Parathyroid adenoma (tissue), 2 donors: ENCODE data around the gene TNNC1.

Experiments used
- H2AFZ ChIP-seq: fragments of 300-600 bp; sonication (generic); one replicate; pipeline ENCODE4 v1.7.0; 2017; ENCODE audit warnings: antibody characterized with exemption, mild to moderate bottlenecking
- H3K27ac ChIP-seq: fragments of 300-600 bp; sonication (generic); one replicate; pipeline ENCODE4 v1.7.0; 2017
- H3K27me3 ChIP-seq: fragments of 300-600 bp; sonication (generic); one replicate; pipeline ENCODE4 v1.7.0; 2017; ENCODE audit warnings: low read length; ENCODE audit not compliant: control insufficient read depth, insufficient read depth
- H3K36me3 ChIP-seq: fragments of 300-600 bp; sonication (generic); one replicate; pipeline ENCODE4 v1.7.0; 2017; ENCODE audit warnings: low read length; ENCODE audit not compliant: control insufficient read depth, insufficient read depth
- H3K4me1 ChIP-seq: fragments of 300-600 bp; sonication (generic); one replicate; pipeline ENCODE4 v1.7.0; 2017; ENCODE audit warnings: control low read depth
- H3K4me2 ChIP-seq: fragments of 300-600 bp; sonication (generic); one replicate; pipeline ENCODE4 v1.7.0; 2017; ENCODE audit warnings: low read length
- H3K4me3 ChIP-seq: fragments of 300-600 bp; sonication (generic); one replicate; pipeline ENCODE4 v1.7.0; 2017; ENCODE audit warnings: low read depth, low read length
- H3K79me2 ChIP-seq: fragments of 300-600 bp; sonication (generic); one replicate; pipeline ENCODE4 v1.7.0; 2017; ENCODE audit warnings: control low read depth
- H3K9ac ChIP-seq: fragments of 300-600 bp; sonication (generic); one replicate; pipeline ENCODE4 v1.7.0; 2017; ENCODE audit warnings: mild to moderate bottlenecking
- H3K9me3 ChIP-seq: fragments of 300-600 bp; sonication (generic); one replicate; pipeline ENCODE4 v1.7.0; 2017; ENCODE audit warnings: low read length; ENCODE audit not compliant: control insufficient read depth
- TF ChIP-seq, protein P1 (sequence below): fragments of 300-600 bp; sonication (generic); IDR thresholded peaks from one replicate; pipeline ENCODE4 v1.7.0; 2017; ENCODE audit warnings: antibody characterized with exemption, mild to moderate bottlenecking
- donor health status: primary hyperparathyroidism.

TNNC1 gene

DNA sequence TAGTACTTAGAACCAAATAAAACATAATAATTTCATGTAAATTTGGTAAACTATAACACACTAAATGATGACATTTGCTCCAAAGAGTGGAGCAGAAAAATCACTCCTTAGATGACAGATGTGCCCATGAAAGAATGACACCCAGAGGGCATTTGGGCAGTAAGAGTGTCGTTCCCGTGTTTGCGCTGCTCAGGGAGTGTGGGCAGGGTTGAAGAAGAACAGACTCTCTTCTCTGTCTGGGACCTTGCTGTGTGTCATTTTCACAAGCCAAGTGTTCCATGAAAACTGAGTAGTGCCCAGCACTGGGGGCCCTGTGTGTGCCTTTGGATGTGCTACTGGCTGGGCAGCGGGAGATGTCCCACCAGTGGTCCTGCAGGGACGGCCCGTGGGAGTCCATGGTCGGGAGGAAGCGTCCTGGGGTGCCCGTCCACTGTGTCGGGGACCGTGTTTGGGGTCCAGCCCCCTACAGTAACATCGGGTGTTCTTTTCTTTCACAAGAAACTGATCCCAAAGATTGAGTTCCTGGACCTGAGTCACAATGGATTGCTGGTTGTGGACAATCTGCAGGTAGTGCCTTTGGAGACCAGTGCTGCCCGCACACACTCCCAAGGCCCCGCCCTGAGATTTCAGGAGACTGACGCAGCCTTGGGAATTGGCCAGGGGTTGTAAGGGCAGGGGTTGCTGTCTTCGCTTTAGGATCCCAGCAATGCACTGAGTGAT lies 23.4 kb upstream of the TNNC1 start:
- TF ChIP-seq, protein P1, sequence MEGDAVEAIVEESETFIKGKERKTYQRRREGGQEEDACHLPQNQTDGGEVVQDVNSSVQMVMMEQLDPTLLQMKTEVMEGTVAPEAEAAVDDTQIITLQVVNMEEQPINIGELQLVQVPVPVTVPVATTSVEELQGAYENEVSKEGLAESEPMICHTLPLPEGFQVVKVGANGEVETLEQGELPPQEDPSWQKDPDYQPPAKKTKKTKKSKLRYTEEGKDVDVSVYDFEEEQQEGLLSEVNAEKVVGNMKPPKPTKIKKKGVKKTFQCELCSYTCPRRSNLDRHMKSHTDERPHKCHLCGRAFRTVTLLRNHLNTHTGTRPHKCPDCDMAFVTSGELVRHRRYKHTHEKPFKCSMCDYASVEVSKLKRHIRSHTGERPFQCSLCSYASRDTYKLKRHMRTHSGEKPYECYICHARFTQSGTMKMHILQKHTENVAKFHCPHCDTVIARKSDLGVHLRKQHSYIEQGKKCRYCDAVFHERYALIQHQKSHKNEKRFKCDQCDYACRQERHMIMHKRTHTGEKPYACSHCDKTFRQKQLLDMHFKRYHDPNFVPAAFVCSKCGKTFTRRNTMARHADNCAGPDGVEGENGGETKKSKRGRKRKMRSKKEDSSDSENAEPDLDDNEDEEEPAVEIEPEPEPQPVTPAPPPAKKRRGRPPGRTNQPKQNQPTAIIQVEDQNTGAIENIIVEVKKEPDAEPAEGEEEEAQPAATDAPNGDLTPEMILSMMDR = no peak
- Histone ChIP-seq H3K27ac (no peak overlapping the region), H3K4me2 (no peak overlapping the region), H3K4me1 (no peaks in the 10 kb centered on the region), H3K79me2 (no peaks in the 10 kb centered on the region), H3K4me3 (no peak overlapping the region), H3K9me3 (no peaks in the 10 kb centered on the region), H3K36me3 (no peaks in the 10 kb centered on the region), H2AFZ (no peak overlapping the region), H3K27me3 (no peaks in the 10 kb centered on the region), H3K9ac (no peak overlapping the region)

- no peak overlapping the region for H3K27ac ChIP-seq
- H3K4me2 ChIP-seq = no peak overlapping the region
- peaks cover 3% of the 10 kb centered on the region for H3K79me2 ChIP-seq
- H3K9me3 ChIP-seq = no peaks in the 10 kb centered on the region
- no peak overlapping the region for H3K9ac ChIP-seq
- TF ChIP-seq, protein P1 = no peak
- H2AFZ ChIP-seq = no peak overlapping the region
- no peaks in the 10 kb centered on the region for H3K27me3 ChIP-seq
- no peak overlapping the region for H3K4me3 ChIP-seq
- H3K4me1 ChIP-seq = no peaks in the 10 kb centered on the region
- no peaks in the 10 kb centered on the region for H3K36me3 ChIP-seq
These were observed 19.2 kb upstream of the TNNC1 start for GRCh38 chr3:52473026-52473425.

- no peak overlapping the region for H3K9ac ChIP-seq
These were observed 18.6 kb upstream of the TNNC1 start for GRCh38 chr3:52472239-52473000.

DNA sequence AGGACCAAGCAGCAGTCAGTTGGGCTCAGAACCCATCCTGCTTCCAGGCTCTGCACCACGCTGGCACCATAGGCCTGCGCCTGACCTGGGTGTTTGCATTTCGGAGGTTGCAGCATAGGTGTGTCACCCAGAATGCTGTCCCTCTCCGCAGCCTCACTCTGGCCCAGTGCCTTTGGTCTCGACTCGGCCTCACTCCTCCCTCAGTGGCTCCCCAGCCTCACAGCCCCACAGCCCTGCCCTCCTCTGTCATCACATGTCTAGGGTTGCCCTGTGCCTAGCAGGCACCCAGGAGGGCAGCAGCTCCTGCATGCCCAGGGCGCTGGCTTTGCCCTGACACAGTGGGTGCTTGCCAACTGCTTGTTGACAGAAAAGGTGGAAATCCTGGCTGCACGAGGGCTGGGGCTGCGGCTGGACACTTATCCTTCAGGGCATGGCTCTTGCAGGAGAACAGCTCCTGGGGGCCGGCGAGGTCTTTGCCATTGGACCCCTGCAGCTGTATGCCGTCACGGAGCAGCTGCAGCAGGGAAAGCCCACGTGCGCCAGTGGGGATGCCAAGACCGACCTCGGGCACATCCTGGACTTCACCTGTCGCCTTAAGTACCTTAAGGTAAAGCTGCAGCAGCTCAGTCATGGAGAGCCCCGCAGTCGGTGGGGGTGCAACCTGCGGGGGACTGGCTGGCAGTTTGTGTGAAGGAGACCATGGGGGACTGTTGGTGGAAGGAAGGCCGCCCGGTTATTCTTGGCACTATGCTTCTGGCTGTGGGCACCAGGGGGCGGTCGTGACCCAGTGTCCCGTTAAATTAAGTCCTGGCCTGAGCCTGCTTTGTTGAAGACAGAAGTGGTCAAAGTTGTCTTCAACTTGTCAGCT lies 17.8 kb upstream of the TNNC1 start:
- no peak overlapping the region for H3K9ac ChIP-seq
- no peaks in the 10 kb centered on the region for H3K4me1 ChIP-seq
- no peaks in the 10 kb centered on the region for H3K9me3 ChIP-seq
- H3K36me3 ChIP-seq = no peaks in the 10 kb centered on the region
- peaks cover 5% of the 10 kb centered on the region for H3K79me2 ChIP-seq
- H3K27me3 ChIP-seq = no peaks in the 10 kb centered on the region
- H2AFZ ChIP-seq = no peak overlapping the region
- no peak overlapping the region for H3K27ac ChIP-seq
- H3K4me2 ChIP-seq = no peak overlapping the region
- TF ChIP-seq, protein P1 = peak; percentile 64
- no peak overlapping the region for H3K4me3 ChIP-seq

More at GRCh38 chr3:52472239-52473000, 18.6 kb upstream of the TNNC1 start:
- Histone ChIP-seq H3K27me3 (no peaks in the 10 kb centered on the region), H3K79me2 (peaks cover 3% of the 10 kb centered on the region), H3K36me3 (no peaks in the 10 kb centered on the region), H3K4me3 (no peak overlapping the region), H2AFZ (no peak overlapping the region), H3K27ac (no peak overlapping the region), H3K4me2 (no peak overlapping the region), H3K4me1 (no peaks in the 10 kb centered on the region), H3K9me3 (no peaks in the 10 kb centered on the region)
- TF ChIP-seq, protein P1 = no peak
